Measurements from ENCODE around the gene MOK.

The MOK gene

GRCh38 chr14:102196039-102196901 is 108.7 kb downstream of the MOK start:
- Histone ChIP-seq H3K9me3 (ENCODE audit: insufficient read depth, low read length) (no peaks in the 10 kb centered on the region), H3K36me3 (ENCODE audit: low read length) (peaks cover 5% of the 10 kb centered on the region; the same call in 1 of the 2 replicates), H4K20me1 (ENCODE audit: low read depth, low read length) (no peaks in the 10 kb centered on the region)

GRCh38 chr14:102195446-102195845 is 109.5 kb downstream of the MOK start:
- no peaks in the 10 kb centered on the region for H3K27me3 ChIP-seq (ENCODE audit: low read length)
- H3K9ac ChIP-seq (ENCODE audit: low read length), result no peak overlapping the region
- H3K36me3 ChIP-seq (ENCODE audit: low read length), result peaks cover 5% of the 10 kb centered on the region; the same call in 1 of the 2 replicates
- H3K4me3 ChIP-seq (ENCODE audit: insufficient read depth, low read length, poor library complexity, severe bottlenecking), result no peak overlapping the region
- no peaks in the 10 kb centered on the region for H3K9me3 ChIP-seq (ENCODE audit: insufficient read depth, low read length)
- H3K4me2 ChIP-seq (ENCODE audit: low read depth, low read length, poor library complexity, severe bottlenecking), result no peak overlapping the region
- no peak for TF ChIP-seq EZH2phosphoT487 (conservative IDR thresholded peaks at IDR 0.05; ENCODE audit: low read length)
- no peak for TF ChIP-seq CTCF (IDR thresholded peaks at IDR 0.05; ENCODE audit: insufficient read depth, low read length, poor library complexity, severe bottlenecking)
- no peaks in the 10 kb centered on the region for H3K9me2 ChIP-seq (replicated peaks; ENCODE audit: insufficient read depth, low read length)
- no peak overlapping the region for H2AFZ ChIP-seq (ENCODE audit: low read depth, low read length, severe bottlenecking)
- H3F3A ChIP-seq (ENCODE audit: insufficient read depth), result peaks cover 3% of the 10 kb centered on the region; the same call in 1 of the 2 replicates
- H3K79me2 ChIP-seq (ENCODE audit: insufficient read depth, low read length), result peaks cover 39% of the 10 kb centered on the region
- no peak overlapping the region for H3K27ac ChIP-seq (ENCODE audit: low read depth, low read length)
- no peaks in the 10 kb centered on the region for H4K20me1 ChIP-seq (ENCODE audit: low read depth, low read length)

More at GRCh38 chr14:102196039-102196901, 108.7 kb downstream of the MOK start:
- Histone ChIP-seq H3K4me3 (ENCODE audit: insufficient read depth, low read length, poor library complexity, severe bottlenecking) (no peak overlapping the region), H3K9me2 (replicated peaks; ENCODE audit: insufficient read depth, low read length) (no peaks in the 10 kb centered on the region), H3K79me2 (ENCODE audit: insufficient read depth, low read length) (peaks cover 35% of the 10 kb centered on the region), H3K27ac (ENCODE audit: low read depth, low read length) (no peak overlapping the region), H3F3A (ENCODE audit: insufficient read depth) (peaks cover 3% of the 10 kb centered on the region; the same call in 1 of the 2 replicates), H3K4me2 (ENCODE audit: low read depth, low read length, poor library complexity, severe bottlenecking) (no peak overlapping the region), H3K27me3 (ENCODE audit: low read length) (no peaks in the 10 kb centered on the region), H2AFZ (ENCODE audit: low read depth, low read length, severe bottlenecking) (no peak overlapping the region), H3K9ac (ENCODE audit: low read length) (no peak overlapping the region)
- TF ChIP-seq CTCF (IDR thresholded peaks at IDR 0.05; ENCODE audit: insufficient read depth, low read length, poor library complexity, severe bottlenecking) (no peak), EZH2phosphoT487 (conservative IDR thresholded peaks at IDR 0.05; ENCODE audit: low read length) (no peak)

GRCh38 chr14:102194856-102195255 is 110.1 kb downstream of the MOK start:
- H3K9ac ChIP-seq (ENCODE audit: low read length), result no peak overlapping the region
- H3K79me2 ChIP-seq (ENCODE audit: insufficient read depth, low read length), result peaks cover 39% of the 10 kb centered on the region
- peaks cover 5% of the 10 kb centered on the region; the same call in 1 of the 2 replicates for H3K36me3 ChIP-seq (ENCODE audit: low read length)
- no peak overlapping the region for H3K4me2 ChIP-seq (ENCODE audit: low read depth, low read length, poor library complexity, severe bottlenecking)
- H3K27me3 ChIP-seq (ENCODE audit: low read length), result no peaks in the 10 kb centered on the region
- no peak overlapping the region for H3K27ac ChIP-seq (ENCODE audit: low read depth, low read length)
- no peaks in the 10 kb centered on the region for H4K20me1 ChIP-seq (ENCODE audit: low read depth, low read length)
- H3F3A ChIP-seq (ENCODE audit: insufficient read depth), result peaks cover 3% of the 10 kb centered on the region; the same call in 1 of the 2 replicates
- no peaks in the 10 kb centered on the region for H3K9me2 ChIP-seq (replicated peaks; ENCODE audit: insufficient read depth, low read length)
- no peak overlapping the region for H3K4me3 ChIP-seq (ENCODE audit: insufficient read depth, low read length, poor library complexity, severe bottlenecking)
- no peaks in the 10 kb centered on the region for H3K9me3 ChIP-seq (ENCODE audit: insufficient read depth, low read length)
- no peak for TF ChIP-seq CTCF (IDR thresholded peaks at IDR 0.05; ENCODE audit: insufficient read depth, low read length, poor library complexity, severe bottlenecking)
- TF ChIP-seq EZH2phosphoT487 (conservative IDR thresholded peaks at IDR 0.05; ENCODE audit: low read length), result no peak
- no peak overlapping the region for H2AFZ ChIP-seq (ENCODE audit: low read depth, low read length, severe bottlenecking)

Data from SU-DHL-6 (cell line).